ENCODE data around the gene NTN1. TPM values are rescaled to one million over a fixed set of nuclear protein-coding genes. Genes with fewer than 3 reads are reported as not detected.

NTN1 gene
- total RNA-seq, 2 experiments from 2014 or later, result not detected

DNA sequence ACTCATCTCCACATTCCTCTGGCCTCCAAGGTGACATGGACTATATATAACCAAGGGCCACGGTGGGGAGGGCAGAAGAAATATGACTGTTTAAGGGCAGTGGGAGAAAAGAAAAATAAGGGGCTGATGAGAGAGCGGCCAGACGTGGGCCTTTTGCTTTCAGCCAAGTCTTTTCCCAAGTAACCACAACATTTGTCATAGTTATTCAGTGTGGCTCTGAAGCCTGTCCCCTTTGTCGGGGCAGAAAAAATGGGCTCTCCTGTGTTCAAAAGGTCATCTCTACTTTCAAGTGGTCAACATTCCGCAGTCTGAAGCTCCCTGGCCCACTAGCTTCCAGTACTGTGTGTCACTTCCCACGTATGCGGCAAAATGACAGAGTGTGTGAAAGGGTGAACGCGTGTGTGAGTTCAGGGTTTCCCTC, 245.4 kb downstream of the NTN1 start:
- TF ChIP-seq EZH2phosphoT487 (IDR thresholded peaks at IDR 0.05; ENCODE audit: borderline replicate concordance, low read depth, low read length), result no peak
- TF ChIP-seq, protein P1, sequence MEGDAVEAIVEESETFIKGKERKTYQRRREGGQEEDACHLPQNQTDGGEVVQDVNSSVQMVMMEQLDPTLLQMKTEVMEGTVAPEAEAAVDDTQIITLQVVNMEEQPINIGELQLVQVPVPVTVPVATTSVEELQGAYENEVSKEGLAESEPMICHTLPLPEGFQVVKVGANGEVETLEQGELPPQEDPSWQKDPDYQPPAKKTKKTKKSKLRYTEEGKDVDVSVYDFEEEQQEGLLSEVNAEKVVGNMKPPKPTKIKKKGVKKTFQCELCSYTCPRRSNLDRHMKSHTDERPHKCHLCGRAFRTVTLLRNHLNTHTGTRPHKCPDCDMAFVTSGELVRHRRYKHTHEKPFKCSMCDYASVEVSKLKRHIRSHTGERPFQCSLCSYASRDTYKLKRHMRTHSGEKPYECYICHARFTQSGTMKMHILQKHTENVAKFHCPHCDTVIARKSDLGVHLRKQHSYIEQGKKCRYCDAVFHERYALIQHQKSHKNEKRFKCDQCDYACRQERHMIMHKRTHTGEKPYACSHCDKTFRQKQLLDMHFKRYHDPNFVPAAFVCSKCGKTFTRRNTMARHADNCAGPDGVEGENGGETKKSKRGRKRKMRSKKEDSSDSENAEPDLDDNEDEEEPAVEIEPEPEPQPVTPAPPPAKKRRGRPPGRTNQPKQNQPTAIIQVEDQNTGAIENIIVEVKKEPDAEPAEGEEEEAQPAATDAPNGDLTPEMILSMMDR (conservative IDR thresholded peaks at IDR 0.05; ENCODE audit: low read length), result no peak
- no TSS peak for BruUV-seq (replicated peaks)
- CTCF ChIA-PET (ENCODE audit: unreplicated experiment), result no interaction called here

DNA sequence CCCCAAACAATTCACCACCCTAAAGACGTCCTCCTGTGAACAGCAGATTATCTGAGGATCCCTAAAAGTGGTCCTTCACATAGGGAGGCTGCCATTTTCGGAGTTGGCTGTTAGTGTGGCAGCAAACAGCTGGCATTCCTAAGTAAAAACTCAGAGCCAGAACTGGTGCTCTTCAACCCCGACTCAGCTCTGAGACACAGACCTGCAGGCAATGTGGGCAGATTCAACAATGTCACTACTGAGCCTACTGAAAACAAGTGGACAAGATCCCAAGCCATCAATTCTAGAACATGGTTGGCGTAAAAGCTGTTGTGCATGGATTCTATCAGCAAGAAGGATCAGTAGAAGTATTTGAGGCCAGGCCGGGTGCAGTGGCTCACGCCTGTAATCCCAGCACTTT, 247.2 kb downstream of the NTN1 start:
- Histone ChIP-seq H3K9me2 (ENCODE audit: insufficient read depth, low read length) (no peaks in the 10 kb centered on the region), H3K4me2 (ENCODE audit: low read length) (no peak overlapping the region), H4K20me1 (ENCODE audit: insufficient read depth, low read length) (no peaks in the 10 kb centered on the region), H3K4me1 (ENCODE audit: insufficient read depth, low read length, poor library complexity, severe bottlenecking) (no peaks in the 10 kb centered on the region), H2AFZ (ENCODE audit: low read length) (no peak overlapping the region), H3K9me3 (ENCODE audit: low read length) (no peaks in the 10 kb centered on the region), H3K36me3 (ENCODE audit: insufficient read depth, low read length) (no peaks in the 10 kb centered on the region), H3K27ac (ENCODE audit: low read depth, low read length, poor library complexity, severe bottlenecking) (no peak overlapping the region), H3K79me2 (ENCODE audit: insufficient read depth, low read depth, low read length) (no peaks in the 10 kb centered on the region), H3K4me3 (ENCODE audit: low read depth, low read length, poor library complexity, severe bottlenecking) (no peak overlapping the region)
- no peak for TF ChIP-seq EZH2phosphoT487 (IDR thresholded peaks at IDR 0.05; ENCODE audit: borderline replicate concordance, low read depth, low read length)
- TF ChIP-seq, protein P1 (conservative IDR thresholded peaks at IDR 0.05; ENCODE audit: low read length), result no peak
- DNase-seq (ENCODE audit: low spot score), result no peak
- ChIA-PET POLR2A (no interaction called here), CTCF (ENCODE audit: unreplicated experiment) (no interaction called here)
- intact Hi-C loops (cut with micrococcal nuclease; ENCODE audit: unreplicated experiment), result no loop called here
- no TSS peak for BruUV-seq (replicated peaks)

More for the DNA sequence above, 245.4 kb downstream of the NTN1 start:
- H3K4me2 ChIP-seq (ENCODE audit: low read length), result no peak overlapping the region
- H4K20me1 ChIP-seq (ENCODE audit: insufficient read depth, low read length), result no peaks in the 10 kb centered on the region
- no peak overlapping the region for H2AFZ ChIP-seq (ENCODE audit: low read length)
- no peak overlapping the region for H3K4me3 ChIP-seq (ENCODE audit: low read depth, low read length, poor library complexity, severe bottlenecking)
- POLR2A ChIA-PET, result no interaction called here
- H3K9me3 ChIP-seq (ENCODE audit: low read length), result no peaks in the 10 kb centered on the region
- intact Hi-C loops (cut with micrococcal nuclease; ENCODE audit: unreplicated experiment), result no loop called here
- no peaks in the 10 kb centered on the region for H3K79me2 ChIP-seq (ENCODE audit: insufficient read depth, low read depth, low read length)
- no peaks in the 10 kb centered on the region for H3K36me3 ChIP-seq (ENCODE audit: insufficient read depth, low read length)
- no peaks in the 10 kb centered on the region for H3K4me1 ChIP-seq (ENCODE audit: insufficient read depth, low read length, poor library complexity, severe bottlenecking)
- no peak overlapping the region for H3K27ac ChIP-seq (ENCODE audit: low read depth, low read length, poor library complexity, severe bottlenecking)
- DNase-seq (ENCODE audit: low spot score), result no peak
- H3K9me2 ChIP-seq (ENCODE audit: insufficient read depth, low read length), result no peaks in the 10 kb centered on the region

DNA sequence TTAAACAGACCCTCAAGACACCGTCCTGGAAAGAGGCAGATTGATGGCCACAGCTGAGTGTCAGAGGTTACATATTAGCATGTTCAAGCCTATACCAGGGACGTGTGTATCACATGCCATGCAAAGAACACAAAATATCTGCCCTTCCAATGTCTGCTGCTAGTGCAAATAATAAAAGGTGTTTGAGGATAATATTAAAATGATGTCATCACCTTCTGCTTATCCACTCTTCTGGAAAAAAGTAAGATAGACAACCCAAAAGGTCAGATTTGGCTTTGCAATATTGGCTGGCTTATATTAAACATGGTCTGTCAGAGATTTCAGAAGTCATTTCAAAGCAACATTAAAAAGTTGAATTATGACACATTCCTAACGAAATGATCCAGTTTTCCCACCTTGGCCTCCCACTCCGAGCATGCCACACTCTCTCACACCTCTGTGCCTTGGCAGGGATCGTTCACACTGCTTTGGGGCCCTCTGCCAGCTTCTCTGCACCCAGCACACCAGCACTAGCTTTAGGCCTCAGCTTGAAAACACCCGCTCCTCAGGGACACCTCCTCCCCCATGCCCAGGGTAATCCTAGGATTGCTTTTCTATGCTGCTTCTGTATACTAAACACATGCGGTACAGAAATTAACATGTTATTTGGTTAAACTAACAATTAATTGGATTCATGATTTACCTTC, 248.2 kb downstream of the NTN1 start:
- intact Hi-C loops (cut with micrococcal nuclease; ENCODE audit: unreplicated experiment), result no loop called here
- CTCF ChIA-PET (ENCODE audit: unreplicated experiment), result no interaction called here
- Histone ChIP-seq H3K79me2 (ENCODE audit: insufficient read depth, low read depth, low read length) (no peaks in the 10 kb centered on the region), H3K4me2 (ENCODE audit: low read length) (no peak overlapping the region), H3K4me3 (ENCODE audit: low read depth, low read length, poor library complexity, severe bottlenecking) (no peak overlapping the region), H3K9me3 (ENCODE audit: low read length) (no peaks in the 10 kb centered on the region), H3K27ac (ENCODE audit: low read depth, low read length, poor library complexity, severe bottlenecking) (no peak overlapping the region), H3K36me3 (ENCODE audit: insufficient read depth, low read length) (no peaks in the 10 kb centered on the region), H3K4me1 (ENCODE audit: insufficient read depth, low read length, poor library complexity, severe bottlenecking) (no peaks in the 10 kb centered on the region), H4K20me1 (ENCODE audit: insufficient read depth, low read length) (no peaks in the 10 kb centered on the region), H3K9me2 (ENCODE audit: insufficient read depth, low read length) (no peaks in the 10 kb centered on the region), H2AFZ (ENCODE audit: low read length) (no peak overlapping the region)
- TF ChIP-seq, protein P1 (conservative IDR thresholded peaks at IDR 0.05; ENCODE audit: low read length), result no peak
- no peak for TF ChIP-seq EZH2phosphoT487 (IDR thresholded peaks at IDR 0.05; ENCODE audit: borderline replicate concordance, low read depth, low read length)
- DNase-seq (ENCODE audit: low spot score), result no peak
- POLR2A ChIA-PET, result no interaction called here
- BruUV-seq (replicated peaks), result no TSS peak

Measured in OCI-LY7 (cell line).